Astrocyte of the spinal cord (primary cell): ENCODE data around the gene MIPEP.

ENCODE experiments used
- DNase-seq: peaks from one replicate; pipeline ENCODE4 v3.0.0; 2011; ENCODE audit warnings: low read depth, low spot score
- H3K4me3 ChIP-seq: 2 replicates; pipeline ENCODE4 v1.5.1; 2011; ENCODE audit warnings: low read depth, mild to moderate bottlenecking, low read length, moderate library complexity
- CTCF ChIP-seq: IDR thresholded peaks from 2 replicates; pipeline ENCODE4 v1.5.1; 2012; ENCODE audit warnings: low read depth, mild to moderate bottlenecking, low read length, inconsistent platforms
- in situ Hi-C: cut with HindIII; loops from 2 replicates; pipeline ENCODE4 v1.10.0; 2017; ENCODE audit warnings: low sequenced_read_pairs

Gene MIPEP

DNA sequence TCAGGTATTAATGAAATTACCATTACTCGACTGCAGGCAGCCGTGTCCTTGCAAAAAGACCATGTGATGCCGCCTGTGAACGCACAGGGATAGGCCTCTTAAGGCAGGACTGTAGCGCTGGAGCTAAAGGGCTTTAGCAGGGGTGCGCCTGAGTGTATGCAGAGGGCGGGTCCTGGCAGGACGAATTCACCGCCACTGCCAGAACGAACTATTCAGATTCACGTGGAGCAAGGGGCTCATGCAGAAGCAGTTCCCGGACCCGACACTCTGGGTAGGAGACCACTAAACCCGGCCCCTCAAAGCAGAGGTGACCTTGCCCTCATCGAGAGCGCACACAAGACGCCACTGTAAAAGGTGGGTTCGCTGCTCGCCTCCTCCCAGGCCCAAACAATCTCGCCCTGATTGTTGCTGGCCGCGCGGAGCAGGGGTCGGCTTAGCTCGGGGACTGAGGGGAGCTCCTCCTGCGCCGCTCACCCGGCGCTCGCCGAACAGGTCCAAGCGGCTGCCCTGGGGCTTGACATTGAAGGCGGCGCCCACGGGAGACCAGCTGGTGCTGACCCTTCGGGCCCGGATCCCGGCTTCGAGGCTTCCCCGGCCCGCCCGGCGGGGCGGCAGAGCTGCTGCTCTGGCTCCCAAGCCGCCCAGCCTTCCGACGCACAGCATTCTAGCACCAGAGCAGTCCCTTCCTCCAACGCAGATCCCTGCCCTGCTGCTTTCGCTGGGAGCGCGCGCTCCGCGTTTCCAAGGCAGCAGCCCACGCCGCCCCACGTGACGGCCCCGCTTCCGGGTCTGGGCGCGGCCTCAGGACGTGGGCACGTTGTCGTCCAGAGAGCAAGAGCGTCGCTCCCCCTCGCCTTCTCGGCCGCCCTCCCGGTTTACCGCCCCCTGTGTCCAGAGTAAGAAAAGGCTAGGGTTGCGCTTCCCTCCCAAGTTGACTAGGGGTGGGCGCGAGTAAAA is at the start of gene MIPEP:
Gene MIPEP, minus strand, starts transcription at position 743 of the 957 bp plus-strand sequence. Its CDS starts 80 bp downstream, at position 663.
- DNase-seq, result peak; percentile 97
- in situ Hi-C loops, result no loop called here
- TF ChIP-seq CTCF, result peak; percentile 82
- peak within 1 kb of the TSS; percentile 92 for H3K4me3 ChIP-seq

- in situ Hi-C loops, result no loop called here
- TF ChIP-seq CTCF, result no peak
- peak; percentile 54 for DNase-seq
- no peak overlapping the region for H3K4me3 ChIP-seq
These were observed 45.3 kb upstream of the MIPEP start for GRCh38 chr13:23934520-23934919.

GRCh38 chr13:23928985-23929384 is 39.8 kb upstream of the MIPEP start:
- TF ChIP-seq CTCF, result no peak
- peak; percentile 79 for DNase-seq
- H3K4me3 ChIP-seq, result no peak overlapping the region
- in situ Hi-C loops, result no loop called here

GRCh38 chr13:23923031-23923430 is 33.8 kb upstream of the MIPEP start:
- H3K4me3 ChIP-seq, result no peak overlapping the region
- in situ Hi-C loops, result no loop called here
- TF ChIP-seq CTCF, result no peak
- no peak for DNase-seq

DNA sequence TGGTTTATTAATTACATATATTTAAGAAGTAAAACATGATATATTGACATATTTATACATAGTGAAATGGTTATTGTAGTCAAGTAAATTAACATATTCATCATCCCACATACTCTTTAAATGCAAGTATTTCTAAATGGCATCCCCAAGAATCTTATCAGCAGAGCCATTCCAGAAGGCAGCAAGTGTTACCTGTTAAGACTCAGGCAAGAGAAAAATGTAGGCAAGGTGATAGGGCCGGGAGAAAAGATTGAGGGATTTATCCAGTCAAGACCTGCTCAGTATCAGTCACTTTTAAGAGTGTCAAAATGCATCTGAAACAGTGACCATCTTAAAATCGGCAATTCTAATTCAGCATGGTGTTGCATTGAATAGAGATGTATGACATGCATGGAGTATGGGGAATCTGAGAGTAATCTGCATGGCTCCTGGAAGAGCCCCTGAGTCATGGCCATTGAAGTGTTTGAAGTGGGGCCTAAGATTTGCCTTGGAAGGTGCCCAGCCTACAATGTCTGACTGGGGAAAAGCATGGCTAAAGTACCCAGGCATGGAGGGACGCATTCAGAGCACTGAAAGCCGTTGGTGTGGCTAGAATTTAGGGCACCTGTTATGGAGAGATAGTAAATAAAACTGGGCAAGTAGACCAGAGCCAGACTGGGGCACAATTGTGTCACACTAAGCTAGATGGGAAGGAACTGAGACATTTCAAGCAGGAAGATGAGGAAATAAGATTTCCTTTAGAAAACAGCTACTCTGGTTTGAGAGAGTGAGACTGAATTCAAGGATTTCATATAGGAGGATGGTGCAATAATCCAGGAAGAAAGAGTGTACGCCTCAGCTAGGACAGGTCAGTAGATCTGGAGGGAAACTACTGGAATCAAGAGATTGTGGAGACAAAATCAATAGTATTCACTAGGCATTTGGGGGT is 33.1 kb upstream of the MIPEP start:
- no peak for TF ChIP-seq CTCF
- DNase-seq, result no peak
- in situ Hi-C loops, result no loop called here
- no peak overlapping the region for H3K4me3 ChIP-seq

- H3K4me3 ChIP-seq, result no peak overlapping the region
- TF ChIP-seq CTCF, result peak; percentile 64
- in situ Hi-C loops, result no loop called here
- DNase-seq, result peak; percentile 53
These were observed 32.3 kb upstream of the MIPEP start for GRCh38 chr13:23921451-23921888.
